Stimulated activated CD8-positive, alpha-beta memory T cell treated with anti-CD3 and anti-CD28 coated beads, Interleukin-4, amount 100 ng/mL, for 1 hour (primary cell): ENCODE data around the gene COL5A3.
"Not testable (repeated sequence)": the region's sequence is repeated elsewhere in the genome, so short reads cannot be mapped to it uniquely, and the experiment has no call there.

Source experiments
- DNase-seq, 2 donors: peaks; one replicate each; pipeline ENCODE4 v3.0.0-alpha.2; 2020; ENCODE audit warnings: low read depth in 2 of 2, low spot score in 1 of 2

COL5A3 gene

DNA sequence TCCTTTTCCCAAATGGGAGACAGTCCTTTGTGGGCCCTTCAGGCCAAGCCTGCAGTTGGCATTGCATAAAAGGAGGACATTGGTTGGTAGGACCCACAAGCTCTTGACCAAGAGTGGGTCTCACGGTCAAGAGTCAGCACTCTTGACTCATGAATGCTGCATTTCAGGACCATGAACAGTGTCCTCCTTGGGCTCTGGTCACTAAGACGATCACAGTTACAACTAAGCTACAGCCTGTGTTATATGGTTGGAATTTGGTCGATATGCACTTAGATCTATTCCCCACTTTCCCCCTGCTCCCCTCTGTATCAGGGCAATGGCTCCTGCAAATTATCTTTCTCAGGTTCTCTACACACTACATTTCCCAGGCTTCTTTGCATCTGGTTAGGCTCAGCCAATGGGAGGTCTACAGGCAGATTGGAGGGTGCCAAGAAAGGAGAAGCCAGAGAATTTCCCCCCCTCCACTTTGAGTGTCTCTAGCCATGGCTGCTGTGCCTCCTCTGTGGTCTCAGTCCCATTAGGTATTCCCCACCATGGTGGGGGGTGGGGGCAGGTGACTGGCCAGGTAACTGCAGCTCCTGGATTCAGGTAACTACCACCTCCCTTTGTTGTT, 70.9 kb downstream of the COL5A3 start:
- DNase-seq = no peak

DNA sequence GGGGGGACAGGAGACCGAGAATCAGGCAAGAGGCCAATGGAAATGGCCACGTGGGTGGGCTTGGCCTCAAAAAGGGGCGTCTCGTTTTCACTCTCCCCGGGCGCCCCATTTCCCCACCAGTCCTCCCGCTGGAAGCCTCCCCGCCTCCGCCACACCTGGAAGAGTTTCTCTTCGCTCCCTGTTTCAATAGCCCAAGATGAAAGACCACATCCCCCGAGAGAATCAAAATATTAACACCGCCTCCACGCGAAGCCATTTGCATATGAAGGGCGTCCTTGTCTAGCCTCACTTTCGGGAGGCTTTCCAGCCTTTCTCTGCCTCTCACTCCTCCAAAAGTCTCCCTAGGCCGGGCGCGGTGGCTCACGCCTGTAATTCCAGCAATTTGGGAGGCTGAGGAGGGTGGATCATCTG, 73.3 kb downstream of the COL5A3 start:
- DNase-seq = no peak

DNA sequence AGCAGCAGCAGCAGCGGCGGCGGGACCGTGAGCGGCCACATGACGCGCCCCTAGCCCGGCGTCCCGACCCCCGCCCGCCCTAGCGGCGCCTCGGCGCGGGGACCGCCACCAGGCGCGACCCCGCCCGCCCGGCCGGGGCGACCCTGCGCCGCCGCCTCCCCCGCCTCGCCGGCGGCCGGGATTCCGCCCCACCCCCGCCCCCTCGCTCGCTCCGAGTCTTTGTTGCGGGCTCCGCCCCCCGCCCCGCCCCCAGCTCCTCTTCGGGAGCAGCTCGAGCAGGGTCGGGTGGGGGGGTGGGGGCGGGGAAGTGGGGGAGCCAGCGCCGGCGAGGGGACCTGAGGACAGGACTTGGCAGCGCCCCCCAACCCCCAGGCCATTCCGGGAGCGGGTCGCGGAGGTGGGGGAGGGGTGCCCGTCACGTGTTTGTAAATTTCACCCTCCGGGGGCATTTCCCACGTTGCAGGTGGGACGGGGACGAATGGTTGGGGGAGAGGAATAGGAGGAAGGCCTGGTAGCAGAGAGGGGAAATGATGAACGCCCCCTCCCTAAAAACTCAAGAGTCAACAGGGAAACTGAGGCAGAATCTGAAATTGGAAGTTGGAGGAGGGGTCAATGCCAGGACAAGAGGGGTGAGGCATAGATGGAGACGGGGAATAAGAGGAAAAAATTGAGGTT, 73.8 kb downstream of the COL5A3 start, which contains the start of gene OLFM2:
OLFM2 (minus strand) TSS at position 190 of the 675 bp plus-strand sequence; CDS start at position 41, 149 bp downstream.
- DNase-seq = no peak

DNA sequence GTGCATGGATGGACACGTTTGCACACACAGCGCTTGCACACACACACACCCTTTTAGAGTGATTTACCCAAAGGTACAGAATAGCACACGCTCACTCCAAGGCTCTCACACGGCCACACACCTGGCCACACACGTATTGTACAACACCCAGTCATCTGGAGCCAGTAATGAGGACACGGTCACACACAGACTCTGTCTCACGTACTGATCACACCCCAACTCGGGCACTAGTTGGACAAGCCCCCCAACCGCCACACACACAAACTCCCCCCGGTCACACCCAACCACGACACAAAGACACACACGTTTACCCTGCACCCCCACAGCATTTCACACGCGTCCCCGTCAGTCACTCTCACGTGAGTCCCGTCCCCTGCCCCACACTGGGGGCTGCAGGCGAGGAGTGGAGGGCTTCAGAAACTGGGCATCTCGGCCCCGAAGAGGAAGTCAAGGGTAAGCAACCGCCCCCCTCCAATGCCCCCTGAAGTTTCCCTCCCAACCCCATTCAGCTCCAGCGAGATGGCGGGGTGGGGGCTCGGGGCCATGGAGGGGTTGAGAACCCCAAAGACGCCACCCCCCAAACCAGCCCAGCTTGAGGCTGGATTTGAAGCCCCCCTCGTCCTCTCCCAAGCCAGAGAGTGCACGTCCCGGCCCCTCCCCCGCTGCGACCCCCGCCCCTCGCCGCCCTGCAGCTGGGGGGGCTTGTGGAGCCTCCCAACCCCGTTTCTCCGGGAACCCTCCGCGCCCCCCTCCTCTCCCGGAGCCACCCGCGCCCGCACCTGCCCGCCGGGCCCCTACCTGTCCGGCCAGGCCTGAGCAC, 74.6 kb downstream of the COL5A3 start:
- no peak for DNase-seq

DNA sequence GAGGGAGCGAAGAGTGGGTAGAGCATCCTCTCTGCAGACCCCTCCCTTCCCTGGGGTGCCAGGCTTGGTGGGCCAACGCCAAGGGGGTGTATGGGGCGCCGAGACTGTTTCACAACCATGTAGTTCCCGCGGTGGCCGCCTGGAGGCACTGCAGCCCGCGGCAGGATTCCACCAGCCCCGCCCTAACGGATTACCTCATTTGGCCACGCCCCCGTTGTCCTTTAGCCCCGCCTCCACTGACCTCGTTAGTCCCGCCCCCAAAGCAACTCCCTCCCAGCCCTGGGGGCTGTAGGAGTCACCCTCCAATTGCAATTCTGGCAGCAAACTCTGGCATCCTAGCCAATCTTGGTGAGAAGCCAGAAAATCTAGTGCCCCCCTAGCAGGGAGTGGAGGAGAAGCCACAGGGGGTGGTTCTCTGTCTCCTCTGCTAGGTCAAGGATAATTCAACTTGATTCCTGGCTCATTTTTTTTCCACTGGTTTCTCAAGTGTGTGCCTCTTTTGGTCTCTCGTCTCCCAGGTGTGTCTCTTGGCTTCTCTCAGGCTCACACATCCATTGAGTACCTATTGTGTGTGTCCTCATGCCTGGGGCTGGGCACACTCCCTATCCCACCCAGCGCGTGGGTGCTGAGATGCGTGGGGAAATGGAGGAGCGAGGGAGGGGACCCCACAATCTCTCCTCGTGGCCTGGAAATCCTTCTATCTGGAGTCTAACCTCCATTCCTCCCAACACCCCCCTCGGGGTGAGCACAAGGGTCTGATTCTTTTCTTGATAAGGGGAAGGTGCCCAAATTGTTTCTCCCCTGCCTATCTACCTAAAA, 76.0 kb downstream of the COL5A3 start:
- peak; percentile 64 to 69 for DNase-seq

- no peak for DNase-seq
These were observed 77.5 kb downstream of the COL5A3 start for GRCh38 chr19:9932835-9933234.

DNA sequence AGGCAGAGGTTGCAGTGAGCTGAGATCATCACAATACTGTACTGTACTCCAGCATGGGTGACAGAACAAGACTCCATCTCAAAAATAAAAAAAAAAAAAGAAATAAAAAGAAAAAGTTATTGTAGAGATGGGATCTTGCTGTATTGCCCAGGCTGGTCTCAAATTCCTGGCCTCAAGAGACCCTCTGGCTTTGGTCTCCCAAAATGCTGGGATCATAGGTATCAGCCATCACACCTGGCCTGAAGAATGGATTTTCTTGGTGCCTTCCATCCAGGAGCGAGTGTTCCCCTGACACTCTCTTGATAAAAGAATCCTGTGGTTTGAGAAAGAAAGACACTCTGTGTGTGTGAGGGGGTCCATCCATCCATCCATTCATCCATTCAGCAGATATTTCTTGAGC, 78.7 kb downstream of the COL5A3 start:
- no peak for DNase-seq

GRCh38 chr19:9923440-9923839, 86.9 kb downstream of the COL5A3 start:
- DNase-seq = no peak

DNA sequence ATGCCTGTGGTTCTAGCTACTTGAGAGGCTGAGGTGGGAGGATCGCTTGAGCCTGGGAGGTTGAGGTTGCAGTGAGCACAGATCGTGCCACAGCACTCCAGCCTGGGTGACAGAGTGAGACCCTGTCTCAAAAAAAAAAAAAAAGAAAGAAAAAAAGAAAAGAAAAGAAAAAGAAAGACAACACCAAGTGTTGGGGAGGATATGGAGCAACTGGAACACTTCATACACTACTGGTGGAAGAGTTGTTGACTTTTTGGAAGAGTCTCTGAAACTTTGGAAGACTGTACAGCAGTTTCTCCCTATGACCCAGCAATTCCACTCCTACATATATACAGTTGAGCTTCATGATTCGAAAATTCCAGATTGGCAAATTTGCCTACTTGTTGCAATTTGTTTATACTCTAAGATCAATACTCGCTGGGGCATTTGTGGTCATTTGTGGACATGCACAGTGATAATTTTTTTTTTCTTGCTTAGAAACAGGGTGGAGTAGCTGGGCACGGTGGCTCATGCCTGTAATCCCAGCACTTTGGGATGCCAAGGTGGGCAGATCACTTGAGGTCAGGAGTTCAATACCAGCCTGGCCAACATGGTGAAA, 87.4 kb downstream of the COL5A3 start:
- not testable (repeated sequence) for DNase-seq

GRCh38 chr19:9917321-9917720, 93.0 kb downstream of the COL5A3 start:
- no peak for DNase-seq

DNA sequence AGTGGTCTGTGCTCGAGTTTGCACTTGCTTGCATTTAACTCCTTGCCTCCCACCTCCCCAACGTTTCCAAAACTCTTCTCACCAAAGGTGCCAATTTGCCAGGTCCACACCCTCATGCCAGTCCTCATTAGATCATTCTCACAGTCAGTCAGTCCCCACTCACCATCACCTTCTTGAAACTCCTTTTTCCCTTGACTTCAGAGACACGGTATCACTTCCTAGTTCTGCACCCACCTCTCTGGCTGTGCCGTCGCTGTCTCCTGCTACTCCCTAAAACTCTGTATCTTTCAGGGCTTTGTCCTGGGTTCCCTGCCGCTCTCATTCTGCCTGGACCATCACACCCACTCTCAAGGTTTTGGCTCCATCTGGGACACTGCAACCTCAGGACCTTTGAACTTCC, 93.6 kb downstream of the COL5A3 start:
- DNase-seq = no peak

- DNase-seq = peak; percentile 59 to 64
These were observed 95.7 kb downstream of the COL5A3 start for GRCh38 chr19:9914315-9915207.

- no peak for DNase-seq
These were observed 96.3 kb downstream of the COL5A3 start for GRCh38 chr19:9914001-9914314.

GRCh38 chr19:9913237-9914000, 96.9 kb downstream of the COL5A3 start:
- no peak for DNase-seq

- no peak for DNase-seq
These were observed 97.6 kb downstream of the COL5A3 start for GRCh38 chr19:9912551-9913236.

GRCh38 chr19:9911524-9912185, 98.6 kb downstream of the COL5A3 start:
- DNase-seq = no peak

DNA sequence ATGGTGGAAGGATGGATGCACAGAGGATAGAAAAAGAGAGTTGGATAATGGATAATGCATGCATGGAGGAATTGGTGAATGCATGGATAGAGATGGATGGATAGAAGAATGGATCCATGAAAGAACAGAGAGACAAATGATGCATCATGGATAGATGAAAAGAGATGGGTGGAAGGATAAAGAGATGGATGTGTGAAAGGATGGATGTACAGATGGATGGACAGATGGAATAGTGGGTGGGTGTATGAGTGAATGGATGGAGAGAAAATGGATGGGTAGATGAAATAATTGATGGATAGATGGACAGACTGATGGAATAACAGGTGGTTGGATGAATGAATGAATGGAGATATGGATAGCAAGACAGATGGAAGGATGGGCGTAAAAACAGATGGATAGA, 99.7 kb downstream of the COL5A3 start:
- DNase-seq = no peak
